HG02943 (cell line): ENCODE results near the gene KLC1.
"Not testable (repeated sequence)": the region's sequence is repeated elsewhere in the genome, so short reads cannot be mapped to it uniquely, and the experiment has no call there.

Experiments used
- ATAC-seq: cut with Tn5 transposase; IDR thresholded peaks from one replicate; pipeline ENCODE4 v1.9.1; 2021; ENCODE audit warnings: mild to moderate bottlenecking, low read depth, moderate library complexity; ENCODE audit not compliant: unreplicated experiment

The KLC1 gene

DNA sequence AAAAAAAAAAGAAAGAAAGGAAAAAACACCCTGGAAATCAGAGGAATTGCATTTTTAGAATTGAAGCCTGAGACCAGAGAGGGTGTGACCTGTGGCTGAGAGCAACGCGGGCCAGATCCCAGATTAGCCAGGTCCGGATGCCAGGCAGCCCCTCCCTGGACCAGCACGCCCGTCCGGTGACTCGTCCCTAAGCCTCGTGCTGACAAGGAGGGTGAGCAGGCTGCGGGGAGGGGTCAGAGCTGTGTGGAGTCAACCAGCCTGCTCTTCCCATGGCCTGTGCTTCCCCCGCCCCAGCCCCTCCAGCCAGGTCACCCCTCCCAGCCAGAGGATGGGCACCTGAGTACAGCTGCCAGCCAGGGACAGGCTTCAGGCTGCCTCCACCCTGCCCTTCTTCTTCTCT lies 4.2 kb upstream of the KLC1 start:
- no peak for ATAC-seq

GRCh38 chr14:103625356-103626095 lies 3.5 kb upstream of the KLC1 start:
- no peak for ATAC-seq

GRCh38 chr14:103626146-103626850 lies 2.7 kb upstream of the KLC1 start:
- ATAC-seq = no peak

DNA sequence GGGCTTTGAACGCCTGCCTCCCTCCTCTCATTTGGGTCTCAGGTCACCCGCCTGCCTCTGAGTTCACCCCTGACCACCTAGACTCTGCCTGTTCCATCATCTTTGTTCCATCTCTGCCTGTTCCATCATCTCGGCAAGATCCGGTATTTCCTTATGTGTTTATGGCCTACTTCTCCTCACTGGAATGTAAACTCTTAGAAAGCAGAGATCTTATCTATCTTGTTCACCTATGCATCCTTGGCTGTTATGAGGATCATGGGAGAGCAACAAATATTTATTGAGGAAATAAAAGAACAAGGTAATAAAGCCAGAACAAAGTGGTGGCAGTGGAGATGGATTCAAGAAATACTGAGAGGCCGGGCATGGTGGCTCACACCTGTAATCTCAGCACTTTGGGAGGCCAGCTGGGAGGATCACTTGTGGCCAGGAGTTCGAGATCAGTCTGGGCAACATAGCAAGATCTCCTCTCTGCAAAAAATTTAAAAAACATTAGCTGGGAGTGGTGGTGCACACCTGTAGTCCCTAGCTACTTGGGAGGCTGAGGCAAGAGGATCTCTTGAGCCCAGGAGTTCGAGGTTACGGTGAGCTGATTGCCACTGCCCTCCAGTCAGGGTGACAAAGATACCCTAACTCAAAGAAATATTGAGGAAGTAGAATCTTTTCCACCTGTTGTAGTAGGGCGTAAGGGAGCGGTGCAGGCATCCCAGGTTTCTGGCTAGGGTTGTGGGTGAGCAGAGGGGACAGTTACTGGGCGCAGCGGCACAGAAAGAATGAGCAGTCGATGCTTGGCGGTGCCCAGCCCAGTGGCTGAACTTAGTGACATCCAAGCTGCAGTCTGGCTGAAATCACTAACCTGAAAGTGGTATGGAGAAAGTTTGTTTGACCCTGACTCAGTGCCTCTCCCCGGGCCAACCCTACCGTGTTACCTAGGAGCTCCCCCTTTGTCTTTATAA lies 1.7 kb upstream of the KLC1 start:
- ATAC-seq = no peak

- ATAC-seq = no peak
Measured at GRCh38 chr14:103628221-103628683, 759 bp upstream of the KLC1 start.

DNA sequence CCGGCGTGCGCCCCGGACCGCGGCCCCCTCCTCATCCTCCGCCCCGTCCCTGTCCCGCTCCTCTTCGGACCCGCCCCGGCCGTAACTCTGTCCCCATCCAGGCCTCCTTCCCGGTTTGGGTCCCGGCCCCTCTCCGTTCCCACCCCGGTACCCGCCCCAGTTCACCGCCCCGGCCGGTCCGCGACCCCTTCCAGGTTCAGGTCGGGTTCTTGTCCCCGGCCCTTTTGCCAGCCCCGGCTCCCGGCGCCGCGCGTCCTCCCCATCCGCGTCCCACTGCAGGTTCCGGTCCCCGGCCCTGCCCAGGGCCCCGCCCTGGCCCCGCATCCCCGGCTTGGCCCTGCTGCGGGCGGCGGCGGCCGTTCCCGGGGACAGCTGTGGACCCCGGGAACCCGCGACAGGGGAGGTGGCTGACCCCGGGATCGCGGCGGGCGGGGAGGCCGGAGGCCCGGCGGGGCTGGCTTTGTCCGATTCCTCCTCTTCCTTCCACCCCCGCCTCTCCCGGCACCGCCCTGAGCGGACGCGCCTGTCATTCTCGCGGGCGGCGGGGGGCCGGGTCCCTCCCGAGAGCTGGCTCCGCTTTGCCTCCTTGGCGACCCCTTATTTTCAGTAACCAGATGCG lies 601 bp downstream of the KLC1 start:
- ATAC-seq = peak; percentile 40

- no peak for ATAC-seq
Measured at GRCh38 chr14:103630364-103631108, 1.5 kb downstream of the KLC1 start.

DNA sequence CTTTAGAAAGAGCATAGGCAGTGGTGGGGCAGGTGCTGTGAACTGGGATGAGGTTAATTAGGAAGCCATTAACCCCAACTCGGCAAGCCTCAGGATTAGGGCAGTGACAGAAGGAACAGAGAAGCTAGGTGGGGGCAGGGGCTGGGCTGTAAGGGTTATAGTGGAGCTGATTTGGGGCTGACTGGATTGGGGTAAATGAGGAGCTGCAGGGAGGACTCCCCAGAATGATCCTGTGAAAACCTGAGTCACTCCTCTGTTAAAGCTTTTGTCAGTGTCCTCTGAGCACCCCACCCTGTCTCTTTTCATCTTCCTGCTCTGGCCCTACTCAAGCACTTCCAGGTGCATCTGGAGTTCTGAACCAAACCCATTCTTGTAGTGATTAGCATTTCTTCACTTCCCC lies 4.4 kb downstream of the KLC1 start:
- ATAC-seq = no peak

GRCh38 chr14:103634156-103634555 lies 5.1 kb downstream of the KLC1 start:
- no peak for ATAC-seq

DNA sequence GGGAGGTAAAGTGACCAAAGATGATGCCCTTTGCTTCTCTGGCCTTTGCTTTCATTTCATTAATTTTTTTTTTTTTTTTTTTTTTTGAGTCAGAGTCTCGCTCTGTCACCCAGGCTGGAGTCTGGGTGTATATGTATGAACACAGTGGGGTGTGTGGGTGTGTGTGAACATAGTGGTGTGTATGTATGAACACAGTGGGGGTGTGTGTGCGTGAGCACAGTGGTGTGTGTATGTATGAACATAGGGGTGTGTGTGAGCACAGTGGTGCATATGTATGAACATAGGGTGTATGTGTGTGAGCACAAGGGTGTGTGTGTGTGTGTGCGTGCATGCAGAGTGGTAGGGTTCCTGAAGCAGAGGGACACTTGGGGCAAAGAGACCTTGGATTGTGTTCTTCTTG lies 9.6 kb downstream of the KLC1 start:
- no peak for ATAC-seq

- ATAC-seq = no peak
Measured at GRCh38 chr14:103641161-103641560, 12.2 kb downstream of the KLC1 start.

GRCh38 chr14:103646189-103646588 lies 17.2 kb downstream of the KLC1 start:
- no peak for ATAC-seq

GRCh38 chr14:103649001-103649400 lies 20.0 kb downstream of the KLC1 start:
- no peak for ATAC-seq

DNA sequence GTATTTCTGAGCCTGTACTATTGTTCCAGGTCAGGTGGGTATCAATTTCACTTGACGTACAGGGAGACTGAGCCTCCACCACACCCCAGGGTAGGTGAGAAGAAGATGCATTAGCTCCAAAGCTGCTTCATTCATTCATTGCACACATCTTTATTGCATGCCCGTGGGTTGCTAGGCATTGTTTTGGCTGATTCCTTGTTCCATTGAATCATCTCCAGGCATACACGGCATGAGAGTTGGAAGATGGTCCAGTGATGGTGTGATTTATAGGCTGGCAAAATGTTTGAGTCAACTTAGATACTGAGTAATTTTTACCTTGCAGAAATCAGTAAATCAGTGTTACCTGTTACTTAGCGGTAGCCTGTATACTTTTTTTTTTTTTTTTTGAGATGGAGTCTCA lies 21.2 kb downstream of the KLC1 start:
- no peak for ATAC-seq

DNA sequence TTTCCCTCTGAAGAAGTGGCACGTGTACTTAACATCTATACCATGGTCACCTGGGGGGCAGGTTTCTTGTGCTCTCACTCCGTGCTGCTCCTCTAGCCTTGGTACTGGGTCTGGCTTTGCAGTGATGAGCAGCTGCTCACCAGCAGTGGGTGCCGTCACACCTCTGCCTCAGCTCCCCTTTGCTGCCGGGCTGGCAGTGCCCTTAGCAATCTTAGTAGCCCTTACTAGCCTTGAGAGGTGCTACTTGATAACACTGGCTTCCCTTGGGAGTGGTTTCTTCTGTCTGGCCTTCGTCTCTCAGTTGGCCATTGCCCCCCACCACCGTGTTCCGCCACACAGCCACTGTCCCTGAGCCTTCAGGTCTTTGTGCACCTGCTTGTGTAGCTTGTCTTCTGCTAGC lies 22.6 kb downstream of the KLC1 start:
- ATAC-seq = no peak

DNA sequence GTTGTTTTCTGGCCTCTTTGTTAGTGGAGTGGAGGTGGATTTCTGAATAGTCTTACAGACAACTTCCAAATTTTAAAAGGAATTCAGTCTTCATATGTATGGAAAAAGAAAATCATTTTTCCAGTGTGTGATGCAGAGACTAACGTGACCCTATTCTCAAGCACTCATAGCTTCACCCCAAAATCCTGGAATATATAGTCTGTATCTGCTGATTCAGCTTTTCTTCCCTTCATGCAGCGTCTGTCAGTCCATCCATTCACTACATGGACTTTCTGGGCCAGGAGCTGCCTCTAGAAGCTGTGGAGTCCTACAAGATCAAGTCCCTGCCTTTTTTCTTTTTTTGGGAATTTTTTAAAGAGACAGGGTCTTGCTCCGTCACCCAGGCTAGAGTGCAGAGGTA lies 23.8 kb downstream of the KLC1 start:
- no peak for ATAC-seq

GRCh38 chr14:103653336-103653735 lies 24.3 kb downstream of the KLC1 start:
- ATAC-seq = not testable (repeated sequence)

DNA sequence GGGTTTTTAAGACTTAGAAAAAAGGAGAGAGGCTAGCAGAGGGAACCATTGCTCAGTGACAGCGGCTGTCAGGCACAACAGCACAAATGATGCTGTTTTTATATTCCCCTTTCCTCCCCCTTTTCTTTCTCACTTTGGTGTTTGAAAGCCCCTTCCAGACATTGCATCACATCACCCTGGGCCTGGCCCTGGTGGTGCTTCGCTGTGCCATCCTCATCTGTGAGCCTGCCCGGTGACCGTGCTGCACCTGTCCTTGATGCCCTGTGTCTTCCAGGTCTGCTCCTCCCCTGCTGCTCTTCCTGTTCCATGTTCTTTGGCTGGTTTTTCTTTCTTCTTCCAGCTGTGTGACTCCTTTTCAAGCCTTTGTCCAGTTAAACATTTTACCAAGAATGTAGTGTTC lies 24.8 kb downstream of the KLC1 start:
- no peak for ATAC-seq

DNA sequence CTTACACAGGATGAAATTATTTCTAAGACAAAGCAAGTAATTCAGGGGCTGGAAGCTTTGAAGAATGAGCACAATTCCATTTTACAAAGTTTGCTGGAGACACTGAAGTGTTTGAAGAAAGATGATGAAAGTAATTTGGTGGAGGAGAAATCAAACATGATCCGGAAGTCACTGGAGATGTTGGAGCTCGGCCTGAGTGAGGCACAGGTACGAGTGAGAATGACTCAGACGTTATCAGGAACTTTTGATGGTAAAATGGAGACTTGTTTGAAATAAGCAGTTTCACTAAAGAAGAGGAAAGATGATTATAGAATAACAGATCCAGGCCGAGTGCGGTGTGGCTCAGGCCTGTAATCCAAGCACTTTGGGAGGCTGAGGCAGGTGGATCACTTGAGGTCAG lies 25.6 kb downstream of the KLC1 start:
- ATAC-seq = no peak
